GM12891 (cell line): Measurements from ENCODE around the gene PLPPR1.

Experiments
- PAX5 ChIP-seq: IDR thresholded peaks from 2 replicates; pipeline ENCODE4 v1.6.1; 2011; ENCODE audit warnings: low read length, moderate library complexity, mild to moderate bottlenecking; ENCODE audit not compliant: insufficient read depth, severe bottlenecking
- POLR2A ChIP-seq: IDR thresholded peaks from 2 replicates; pipeline ENCODE4 v1.6.1; 2011; ENCODE audit warnings: low read depth, low read length, control low read depth
- POLR2AphosphoS5 ChIP-seq: IDR thresholded peaks from 2 replicates; pipeline ENCODE4 v1.6.1; 2011; ENCODE audit warnings: low read depth, low read length, control low read depth
- SPI1 ChIP-seq: IDR thresholded peaks from 2 replicates; pipeline ENCODE4 v1.6.1; 2011; ENCODE audit warnings: low read depth, low read length, control low read depth
- TAF1 ChIP-seq: IDR thresholded peaks from 2 replicates; pipeline ENCODE4 v1.6.1; 2011; ENCODE audit warnings: low read depth, low read length, control low read depth

- TF ChIP-seq POLR2AphosphoS5 (no peak), POLR2A (no peak), SPI1 (no peak), TAF1 (no peak), PAX5 (no peak)
Observed at GRCh38 chr9:101342595-101342994, 314.1 kb downstream of the PLPPR1 start.
